DND-41 (cell line): ENCODE measurements around the gene SLC25A41.
"Not testable (repeated sequence)": the region's sequence is repeated elsewhere in the genome, so short reads cannot be mapped to it uniquely, and the experiment has no call there.

Experiments
- ATAC-seq: fragments of 200-7000 bp; cut with Tn5 transposase; 3 replicates; pipeline ENCODE4 v1.9.1; 2021; ENCODE audit warnings: low read depth; ENCODE audit not compliant: insufficient read depth
- DNase-seq: peaks from one replicate; pipeline ENCODE4 v3.0.0-alpha.2; 2020
- H2AFZ ChIP-seq: 2 replicates; pipeline ENCODE4 v1.6.0; 2012; ENCODE audit warnings: low read depth, low read length
- H3K27ac ChIP-seq: 2 replicates; pipeline ENCODE4 v1.5.1; 2012; ENCODE audit warnings: low read length, inconsistent platforms
- H3K27me3 ChIP-seq: fragments of 200-600 bp; sonication (generic); 2 replicates; pipeline ENCODE4 v1.6.0; 2012; ENCODE audit warnings: low read length, mild to moderate bottlenecking, inconsistent platforms; ENCODE audit not compliant: insufficient read depth, poor library complexity
- H3K36me3 ChIP-seq: 2 replicates; pipeline ENCODE4 v1.5.1; 2012; ENCODE audit warnings: low read length, inconsistent platforms; ENCODE audit not compliant: insufficient read depth
- H3K4me1 ChIP-seq: 2 replicates; pipeline ENCODE4 v1.5.1; 2012; ENCODE audit warnings: mild to moderate bottlenecking, low read length; ENCODE audit not compliant: insufficient read depth
- H3K4me2 ChIP-seq: 2 replicates; pipeline ENCODE4 v1.6.0; 2012; ENCODE audit warnings: mild to moderate bottlenecking, moderate library complexity, low read length, inconsistent platforms; ENCODE audit not compliant: insufficient read depth
- H3K4me3 ChIP-seq, 2 experiments: fragments of 200-600 bp in 1 of 2; shearing (Covaris generic) in 1 of 2; 2 replicates each; pipeline ENCODE4 v1.5.1; 2012 to 2016; ENCODE audit warnings: inconsistent platforms in 2 of 2, low read length in 2 of 2, mild to moderate bottlenecking in 2 of 2, low read depth in 1 of 2, moderate library complexity in 1 of 2
- H3K79me2 ChIP-seq: 2 replicates; pipeline ENCODE4 v1.6.0; 2012; ENCODE audit warnings: low read length, inconsistent platforms; ENCODE audit not compliant: insufficient read depth
- H3K9ac ChIP-seq: 2 replicates; pipeline ENCODE4 v1.6.0; 2012; ENCODE audit warnings: low read depth, mild to moderate bottlenecking, inconsistent platforms, low read length, moderate library complexity
- H3K9me3 ChIP-seq: 2 replicates; pipeline ENCODE4 v1.5.1; 2012; ENCODE audit warnings: low read length, moderate library complexity, mild to moderate bottlenecking, inconsistent platforms; ENCODE audit not compliant: insufficient read depth, severe bottlenecking
- H4K20me1 ChIP-seq: 2 replicates; pipeline ENCODE4 v1.6.0; 2012; ENCODE audit warnings: low read length; ENCODE audit not compliant: insufficient read depth
- EZH2 ChIP-seq: IDR thresholded peaks from 3 replicates; pipeline ENCODE4 v1.6.1; 2012; ENCODE audit warnings: borderline replicate concordance, low read depth, mild to moderate bottlenecking, moderate library complexity, low read length, inconsistent platforms; ENCODE audit not compliant: severe bottlenecking
- TF ChIP-seq, protein P1 (sequence below): IDR thresholded peaks from 2 replicates; pipeline ENCODE4 v1.5.1; 2012; ENCODE audit warnings: borderline replicate concordance, low read length, moderate library complexity, mild to moderate bottlenecking; ENCODE audit not compliant: poor library complexity, severe bottlenecking; ENCODE audit errors: extremely low read depth

SLC25A41 gene

DNA sequence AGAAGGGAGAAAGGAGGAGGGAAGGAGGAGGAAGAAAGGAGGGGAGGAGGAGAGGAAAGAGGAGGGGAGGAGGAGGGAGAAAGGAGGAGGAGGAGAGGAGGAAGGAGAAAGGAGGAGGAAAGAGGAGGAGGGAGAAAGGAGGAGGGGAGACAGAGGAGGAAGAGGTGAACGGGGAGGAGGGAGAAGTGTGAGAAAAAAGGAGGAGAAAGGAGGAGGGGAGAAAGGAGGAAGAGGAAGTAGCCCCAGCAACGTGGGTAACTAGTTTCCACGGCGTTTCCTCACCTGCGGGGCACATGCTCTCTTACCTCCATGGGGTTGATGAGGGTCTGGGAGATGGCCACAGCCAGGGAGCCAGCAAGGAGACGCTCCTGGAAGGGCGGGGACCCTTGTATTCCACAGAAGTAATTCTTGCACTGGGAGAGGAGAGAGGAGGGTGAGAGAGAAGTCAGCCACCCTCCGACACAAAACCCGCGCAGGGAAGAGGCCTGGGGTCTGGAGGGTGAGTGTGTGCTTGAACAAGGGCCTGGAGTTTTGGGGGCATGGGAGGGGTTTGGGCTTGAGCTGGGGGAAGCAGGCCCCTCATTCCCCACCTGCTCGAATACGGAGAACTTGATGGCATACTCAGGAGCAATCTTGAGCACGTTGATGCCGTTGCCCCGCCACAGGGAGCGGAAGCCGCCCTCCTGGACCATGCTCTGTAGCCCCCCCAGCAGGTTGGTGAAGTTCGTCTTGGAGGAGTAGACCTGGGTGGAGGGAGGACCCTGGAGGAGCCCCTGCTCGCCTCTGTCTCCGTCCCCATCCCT lies 3.9 kb downstream of the SLC25A41 start:
- Histone ChIP-seq H3K4me2 (no peak overlapping the region), H3K4me3 (no peak overlapping the region), H4K20me1 (no peaks in the 10 kb centered on the region), H3K36me3 (no peaks in the 10 kb centered on the region), H3K9me3 (no peaks in the 10 kb centered on the region), H3K4me1 (peaks cover 13% of the 10 kb centered on the region), H3K27me3 (no peaks in the 10 kb centered on the region), H3K79me2 (no peaks in the 10 kb centered on the region), H3K27ac (no peak overlapping the region), H2AFZ (no peak overlapping the region), H3K9ac (no peak overlapping the region)
- TF ChIP-seq EZH2: no peak
- TF ChIP-seq, protein P1, sequence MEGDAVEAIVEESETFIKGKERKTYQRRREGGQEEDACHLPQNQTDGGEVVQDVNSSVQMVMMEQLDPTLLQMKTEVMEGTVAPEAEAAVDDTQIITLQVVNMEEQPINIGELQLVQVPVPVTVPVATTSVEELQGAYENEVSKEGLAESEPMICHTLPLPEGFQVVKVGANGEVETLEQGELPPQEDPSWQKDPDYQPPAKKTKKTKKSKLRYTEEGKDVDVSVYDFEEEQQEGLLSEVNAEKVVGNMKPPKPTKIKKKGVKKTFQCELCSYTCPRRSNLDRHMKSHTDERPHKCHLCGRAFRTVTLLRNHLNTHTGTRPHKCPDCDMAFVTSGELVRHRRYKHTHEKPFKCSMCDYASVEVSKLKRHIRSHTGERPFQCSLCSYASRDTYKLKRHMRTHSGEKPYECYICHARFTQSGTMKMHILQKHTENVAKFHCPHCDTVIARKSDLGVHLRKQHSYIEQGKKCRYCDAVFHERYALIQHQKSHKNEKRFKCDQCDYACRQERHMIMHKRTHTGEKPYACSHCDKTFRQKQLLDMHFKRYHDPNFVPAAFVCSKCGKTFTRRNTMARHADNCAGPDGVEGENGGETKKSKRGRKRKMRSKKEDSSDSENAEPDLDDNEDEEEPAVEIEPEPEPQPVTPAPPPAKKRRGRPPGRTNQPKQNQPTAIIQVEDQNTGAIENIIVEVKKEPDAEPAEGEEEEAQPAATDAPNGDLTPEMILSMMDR: no peak
- ATAC-seq (no peak), DNase-seq (no peak)

DNA sequence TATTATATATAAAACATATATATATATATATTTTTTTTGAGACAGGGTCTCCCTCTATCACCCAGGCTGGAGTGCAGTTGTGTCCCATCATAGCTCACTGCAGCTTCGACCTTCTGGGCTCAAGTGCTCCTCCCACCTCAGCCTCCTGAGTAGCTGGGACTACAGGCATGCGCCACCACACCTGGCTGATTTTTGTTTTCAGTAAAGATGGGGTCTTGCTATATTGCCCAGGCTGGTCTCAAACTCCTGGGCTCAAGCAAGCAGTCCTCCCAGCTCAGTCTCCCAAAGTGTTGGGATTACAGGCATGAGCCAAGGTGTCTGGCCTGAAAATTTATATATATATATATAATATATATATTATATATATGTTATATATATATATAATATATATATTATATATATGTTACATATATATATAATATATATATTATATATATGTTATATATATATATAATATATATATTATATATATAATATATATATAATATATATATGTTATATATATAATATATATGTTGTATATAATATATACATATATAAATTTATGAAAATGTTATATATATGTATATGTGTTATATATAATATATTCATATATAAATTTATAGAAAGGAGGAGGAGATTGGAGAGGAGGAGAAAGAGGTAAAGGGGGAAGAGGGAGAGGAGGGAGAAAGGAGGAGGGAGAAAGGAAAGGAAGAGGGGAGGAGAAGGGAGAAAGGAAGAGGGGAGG lies 4.7 kb downstream of the SLC25A41 start:
- H3K27me3 ChIP-seq, H3K4me2 ChIP-seq, ATAC-seq, DNase-seq, H3K4me3 ChIP-seq, H3K27ac ChIP-seq, H3K9ac ChIP-seq, H2AFZ ChIP-seq, H3K36me3 ChIP-seq, H3K9me3 ChIP-seq, H4K20me1 ChIP-seq, H3K79me2 ChIP-seq: not testable (repeated sequence)
- H3K4me1 ChIP-seq: peaks cover 13% of the 10 kb centered on the region

DNA sequence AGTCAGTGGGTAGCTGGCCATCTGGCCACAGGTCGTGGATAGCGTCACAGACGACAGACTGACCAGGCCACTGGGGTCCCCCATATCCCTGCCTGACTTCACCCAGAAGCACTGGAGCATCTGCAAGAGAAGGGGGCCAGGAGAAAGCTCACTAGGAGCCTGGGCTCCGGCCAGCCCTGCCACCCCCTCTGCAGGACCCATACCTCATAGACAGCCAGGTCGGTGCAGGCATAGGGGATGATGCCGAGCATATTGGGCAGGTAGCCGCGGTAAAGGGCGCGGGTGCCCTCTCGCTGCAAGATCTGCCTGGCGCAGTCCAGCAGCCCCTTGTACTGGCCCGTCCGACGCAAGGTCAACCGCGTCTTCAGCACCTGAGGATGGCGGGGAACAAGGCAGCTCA lies 6.4 kb downstream of the SLC25A41 start:
- H3K4me2 ChIP-seq: no peak overlapping the region
- DNase-seq: no peak
- no peak overlapping the region for H3K27ac ChIP-seq
- no peak overlapping the region for H2AFZ ChIP-seq
- peaks cover 19% of the 10 kb centered on the region for H3K36me3 ChIP-seq
- peaks cover 31% of the 10 kb centered on the region for H3K4me1 ChIP-seq
- H3K79me2 ChIP-seq: peaks cover 23% of the 10 kb centered on the region
- H3K9ac ChIP-seq: no peak overlapping the region
- no peaks in the 10 kb centered on the region for H3K27me3 ChIP-seq
- TF ChIP-seq, protein P1: no peak
- no peak for TF ChIP-seq EZH2
- H4K20me1 ChIP-seq: peaks cover 20% of the 10 kb centered on the region
- no peak for ATAC-seq
- H3K4me3 ChIP-seq: no peak overlapping the region
- H3K9me3 ChIP-seq: no peaks in the 10 kb centered on the region
